Mesenchymal stem cell (in vitro differentiated cells and primary cell): ENCODE measurements around the gene TMEM119.

Experiments used
- DNase-seq: peaks from one replicate; pipeline ENCODE4 v3.0.0-alpha.2; 2013
- H2AFZ ChIP-seq: one replicate; pipeline ENCODE4 v1.6.1; 2013; ENCODE audit warnings: low read depth, mild to moderate bottlenecking, control low read depth, inconsistent platforms, low read length, moderate library complexity
- H2AK5ac ChIP-seq: 2 replicates; pipeline ENCODE4 v1.6.1; 2013; ENCODE audit warnings: low read length, moderate library complexity, mild to moderate bottlenecking, inconsistent platforms; ENCODE audit not compliant: severe bottlenecking
- H2BK120ac ChIP-seq: one replicate; pipeline ENCODE4 v1.6.1; 2013; ENCODE audit warnings: low read depth, mild to moderate bottlenecking, inconsistent platforms, low read length, moderate library complexity
- H2BK12ac ChIP-seq, 2 experiments: one replicate each; pipeline ENCODE4 v1.6.1; 2013; ENCODE audit warnings: inconsistent platforms in 2 of 2, low read length in 2 of 2, mild to moderate bottlenecking in 2 of 2, moderate library complexity in 2 of 2, control low read depth in 1 of 2
- H2BK15ac ChIP-seq: one replicate; pipeline ENCODE4 v1.6.1; 2013; ENCODE audit warnings: mild to moderate bottlenecking, low read depth, inconsistent platforms; ENCODE audit not compliant: poor library complexity, severe bottlenecking
- H2BK5ac ChIP-seq: 2 replicates; pipeline ENCODE4 v1.6.1; 2013; ENCODE audit warnings: low read depth, mild to moderate bottlenecking, low read length, control low read depth, inconsistent platforms; ENCODE audit not compliant: poor library complexity, severe bottlenecking
- H3K14ac ChIP-seq, 2 experiments: one replicate each; pipeline ENCODE4 v1.6.1; 2013; ENCODE audit warnings: inconsistent platforms in 2 of 2, low read length in 2 of 2, control low read depth in 1 of 2, mild to moderate bottlenecking in 1 of 2, moderate library complexity in 1 of 2
- H3K18ac ChIP-seq, 2 experiments: one replicate each; pipeline ENCODE4 v1.6.1; 2013; ENCODE audit warnings: inconsistent platforms in 2 of 2, low read length in 2 of 2, control low read depth in 1 of 2, low read depth in 1 of 2, mild to moderate bottlenecking in 1 of 2
- H3K23ac ChIP-seq, 2 experiments: one replicate each; pipeline ENCODE4 v1.6.1; 2013; ENCODE audit warnings: inconsistent platforms in 2 of 2, low read length in 2 of 2, mild to moderate bottlenecking in 2 of 2, moderate library complexity in 2 of 2, control low read depth in 1 of 2
- H3K27ac ChIP-seq: 2 replicates; pipeline ENCODE4 v1.5.1; 2013; ENCODE audit warnings: mild to moderate bottlenecking, moderate library complexity, low read length, control low read depth, inconsistent platforms; ENCODE audit not compliant: poor library complexity, severe bottlenecking
- H3K27me3 ChIP-seq, 2 experiments: 2 replicates each; pipeline versions ENCODE4 v1.6.1 to v1.7.0; 2013; ENCODE audit warnings: low read length in 2 of 2, mild to moderate bottlenecking in 2 of 2, moderate library complexity in 2 of 2, control low read depth in 1 of 2, inconsistent platforms in 1 of 2; ENCODE audit not compliant: control insufficient read depth in 1 of 2, insufficient read depth in 1 of 2
- H3K36me3 ChIP-seq, 2 experiments: 2 replicates each; pipeline versions ENCODE4 v1.6.1 to v1.7.0; 2013; ENCODE audit warnings: low read length in 2 of 2, control low read depth in 1 of 2, inconsistent platforms in 1 of 2, low read depth in 1 of 2, mild to moderate bottlenecking in 1 of 2; ENCODE audit not compliant: insufficient read depth in 2 of 2, control insufficient read depth in 1 of 2
- H3K4ac ChIP-seq, 2 experiments: one replicate each; pipeline ENCODE4 v1.6.1; 2013; ENCODE audit warnings: inconsistent platforms in 2 of 2, low read length in 2 of 2, mild to moderate bottlenecking in 2 of 2, moderate library complexity in 2 of 2, control low read depth in 1 of 2, low read depth in 1 of 2
- H3K4me1 ChIP-seq: 2 replicates; pipeline ENCODE4 v1.6.1; 2013; ENCODE audit warnings: low read depth, low read length, control low read depth; ENCODE audit not compliant: control insufficient read depth, insufficient read depth
- H3K4me2 ChIP-seq: 2 replicates; pipeline ENCODE4 v1.6.1; 2013; ENCODE audit warnings: low read length, mild to moderate bottlenecking, inconsistent platforms; ENCODE audit not compliant: poor library complexity, severe bottlenecking
- H3K4me3 ChIP-seq, 2 experiments: 2 replicates each; pipeline versions ENCODE4 v1.5.1 to v1.7.0; 2013; ENCODE audit warnings: low read length in 2 of 2, mild to moderate bottlenecking in 2 of 2, control low read depth in 1 of 2, low read depth in 1 of 2; ENCODE audit not compliant: insufficient read depth in 1 of 2
- H3K79me1 ChIP-seq: replicated peaks from 2 replicates; pipeline ENCODE4 v1.6.1; 2013; ENCODE audit warnings: mild to moderate bottlenecking, control low read depth, low read length, inconsistent platforms; ENCODE audit not compliant: poor library complexity, severe bottlenecking
- H3K9ac ChIP-seq: 2 replicates; pipeline ENCODE4 v1.7.0; 2013; ENCODE audit warnings: mild to moderate bottlenecking, low read length, moderate library complexity
- H3K9me3 ChIP-seq: 2 replicates; pipeline ENCODE4 v1.7.0; 2013; ENCODE audit warnings: mild to moderate bottlenecking, low read length; ENCODE audit not compliant: control insufficient read depth
- H4K8ac ChIP-seq: one replicate; pipeline ENCODE4 v1.6.1; 2013; ENCODE audit warnings: inconsistent platforms, mild to moderate bottlenecking, low read length, moderate library complexity
- H4K91ac ChIP-seq: one replicate; pipeline ENCODE4 v1.6.1; 2013; ENCODE audit warnings: mild to moderate bottlenecking, low read length, inconsistent platforms
- WGBS: methylation state at CpG from one replicate; pipeline ENCODE4 v1.1.7; 2013; ENCODE audit warnings: mixed read lengths; 5-methylcytosine and 5-hydroxymethylcytosine counted together

TMEM119 gene

DNA sequence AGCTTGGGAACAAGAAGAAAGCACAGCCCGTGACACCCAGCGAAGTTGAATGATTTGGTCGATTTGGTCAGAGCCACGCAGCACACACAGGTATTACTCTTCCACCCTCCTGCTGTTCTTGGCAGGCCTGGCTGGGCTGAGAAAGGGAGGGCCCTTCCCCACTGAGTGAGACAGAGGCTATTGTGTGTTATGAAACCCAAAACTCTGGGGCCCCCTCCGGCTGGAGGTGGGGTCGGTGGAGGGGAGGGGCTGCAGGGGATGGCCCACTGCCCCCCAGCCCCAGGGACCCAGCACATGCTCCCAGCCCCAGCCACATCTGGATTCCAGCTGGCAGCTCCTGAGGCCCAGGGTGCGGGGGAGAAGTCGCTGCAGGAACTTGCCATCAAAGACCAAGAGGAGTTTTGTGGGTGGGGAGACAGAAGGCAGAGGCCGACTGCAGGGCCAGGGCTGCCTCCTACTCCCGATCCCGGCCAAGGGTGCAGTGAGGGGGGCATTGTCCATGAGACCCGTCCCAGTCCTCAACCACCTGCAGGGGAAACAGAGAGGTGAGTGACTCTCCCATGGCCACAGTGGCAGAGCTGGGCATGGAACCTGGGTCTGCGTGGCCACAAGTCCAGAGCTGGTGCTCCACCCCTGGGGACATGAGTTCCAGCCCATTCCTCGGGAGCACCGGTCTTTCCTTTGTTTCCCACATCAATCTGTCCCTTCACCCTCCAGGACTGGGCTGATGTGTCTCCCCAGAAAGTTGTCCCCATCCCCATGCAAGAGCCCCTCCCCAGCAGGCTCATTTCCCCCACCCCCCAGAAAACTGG lies 8.7 kb downstream of the TMEM119 start:
- Histone ChIP-seq H3K4me3 (peak overlapping the region in 1 of 2 experiments; percentile 32), H4K91ac (peak overlapping the region; percentile 29), H3K27ac (no peak overlapping the region), H2AK5ac (no peak overlapping the region), H3K23ac (no peak overlapping the region), H3K36me3 (peaks cover 0 to 32% of the 10 kb centered on the region in 2 experiments), H2AFZ (no peak overlapping the region), H3K4ac (peak overlapping the region in 1 of 2 experiments; percentile 9), H3K9ac (peak overlapping the region; percentile 64), H3K9me3 (no peaks in the 10 kb centered on the region), H4K8ac (peak overlapping the region; percentile 57), H2BK5ac (no peak overlapping the region), H3K4me1 (peaks cover 20% of the 10 kb centered on the region), H2BK15ac (no peak overlapping the region), H3K14ac (peak overlapping the region in 1 of 2 experiments; percentile 13), H3K18ac (peak overlapping the region in 1 of 2 experiments; percentile 79), H3K27me3 (no peaks in the 10 kb centered on the region), H3K79me1 (no peaks in the 10 kb centered on the region), H2BK120ac (peak overlapping the region; percentile 24), H2BK12ac (peak overlapping the region in 1 of 2 experiments; percentile 45), H3K4me2 (no peak overlapping the region)
- 51% methylated on average over 11 of the region's 15 CpGs for WGBS
- no peak for DNase-seq

DNA sequence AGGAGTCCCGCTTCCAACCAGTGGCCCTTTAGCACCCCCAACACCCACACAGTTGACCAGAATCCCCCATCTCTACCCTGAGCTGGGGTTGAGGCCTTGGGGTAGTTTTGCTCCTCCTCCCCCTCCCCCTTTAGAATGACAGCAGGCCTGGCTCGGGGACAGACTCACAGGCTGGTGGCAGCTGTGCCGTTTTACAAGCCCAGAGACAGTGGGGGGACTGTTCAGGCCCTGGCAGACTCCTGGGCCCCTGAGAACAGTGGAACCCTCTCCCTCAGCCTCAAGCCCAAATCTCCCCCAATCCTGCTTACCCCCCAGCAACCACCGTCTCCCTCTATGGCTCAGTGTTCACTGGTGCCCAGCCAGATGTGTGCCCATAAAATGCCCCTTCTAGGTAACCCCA lies 10.1 kb downstream of the TMEM119 start:
- Histone ChIP-seq H3K9ac (no peak overlapping the region), H3K36me3 (peaks cover 0 to 22% of the 10 kb centered on the region in 2 experiments), H3K4me1 (peaks cover 29% of the 10 kb centered on the region), H3K27ac (no peak overlapping the region), H4K91ac (peak overlapping the region; percentile 85), H3K4me2 (no peak overlapping the region), H3K4me3 (no peak overlapping the region), H2BK5ac (no peak overlapping the region), H3K14ac (peak overlapping the region in 1 of 2 experiments; percentile 76), H4K8ac (peak overlapping the region; percentile 59), H3K23ac (peak overlapping the region in 1 of 2 experiments; percentile 43), H2BK120ac (peak overlapping the region; percentile 42), H2BK15ac (peak overlapping the region; percentile 90), H2BK12ac (peak overlapping the region in 1 of 2 experiments; percentile 76), H3K9me3 (no peaks in the 10 kb centered on the region), H2AK5ac (peak overlapping the region; percentile 85), H3K4ac (no peak overlapping the region), H3K18ac (peak overlapping the region in 1 of 2 experiments; percentile 69), H3K27me3 (no peaks in the 10 kb centered on the region), H3K79me1 (no peaks in the 10 kb centered on the region), H2AFZ (no peak overlapping the region)
- WGBS, result 61% methylated on average over 4 of the region's 4 CpGs
- DNase-seq, result no peak

DNA sequence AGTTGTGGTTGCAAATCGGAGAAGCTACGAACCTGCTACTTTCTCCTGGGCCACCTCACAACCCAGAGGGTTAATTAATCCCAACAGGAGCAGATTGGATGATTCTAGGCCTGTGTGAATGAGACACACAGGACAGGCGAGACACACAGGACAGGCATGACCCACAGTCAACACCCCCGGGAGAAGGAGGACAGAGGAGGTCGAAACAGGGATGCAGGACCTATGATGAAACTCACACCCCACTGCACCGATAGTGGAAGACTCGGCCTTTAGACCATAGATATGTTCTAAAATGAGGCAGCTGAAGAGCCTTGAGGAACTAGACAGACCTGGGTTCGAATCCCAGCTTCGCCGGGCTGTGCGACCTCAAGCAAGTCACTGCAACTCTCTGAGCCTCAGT lies 11.6 kb downstream of the TMEM119 start:
- Histone ChIP-seq H3K79me1 (no peaks in the 10 kb centered on the region), H2AFZ (no peak overlapping the region), H3K4me3 (no peak overlapping the region), H3K4me2 (no peak overlapping the region), H2BK12ac (peak overlapping the region in 1 of 2 experiments; percentile 8), H3K4ac (no peak overlapping the region), H3K9me3 (no peaks in the 10 kb centered on the region), H4K8ac (no peak overlapping the region), H3K14ac (no peak overlapping the region), H3K18ac (no peak overlapping the region), H2BK5ac (no peak overlapping the region), H2AK5ac (peak overlapping the region; percentile 30), H3K27me3 (no peaks in the 10 kb centered on the region), H3K4me1 (peaks cover 33% of the 10 kb centered on the region), H3K36me3 (peaks cover 0 to 8% of the 10 kb centered on the region in 2 experiments), H3K27ac (no peak overlapping the region), H4K91ac (peak overlapping the region; percentile 9), H2BK120ac (no peak overlapping the region), H2BK15ac (no peak overlapping the region), H3K9ac (no peak overlapping the region), H3K23ac (no peak overlapping the region)
- DNase-seq, result no peak
- 91% methylated on average over 11 of the region's 11 CpGs for WGBS

DNA sequence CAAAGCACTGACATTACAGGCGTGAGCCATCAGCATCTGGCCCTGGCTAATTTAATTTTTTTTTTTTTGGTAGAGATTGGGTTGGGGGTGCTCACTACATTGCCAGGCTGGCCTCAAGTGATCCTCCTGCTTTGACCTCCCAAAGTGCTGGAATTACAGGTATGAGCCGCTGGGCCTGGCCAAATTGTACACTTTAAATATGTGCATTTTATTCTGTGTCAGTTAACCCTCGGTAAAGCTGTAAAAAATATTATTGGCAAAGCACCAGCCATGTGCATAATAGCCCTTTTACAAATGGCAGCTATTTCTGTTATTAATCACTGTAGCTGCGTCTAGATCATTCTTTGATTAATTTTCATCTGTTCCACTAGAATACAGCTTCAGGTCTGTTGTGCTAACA lies 12.0 kb downstream of the TMEM119 start:
- Histone ChIP-seq H2BK120ac (no peak overlapping the region), H3K4ac (no peak overlapping the region), H3K23ac (no peak overlapping the region), H3K14ac (no peak overlapping the region), H3K18ac (no peak overlapping the region), H3K27me3 (no peaks in the 10 kb centered on the region), H3K79me1 (no peaks in the 10 kb centered on the region), H3K36me3 (peaks cover 0 to 3% of the 10 kb centered on the region in 2 experiments), H2AFZ (no peak overlapping the region), H2BK5ac (no peak overlapping the region), H4K8ac (no peak overlapping the region), H3K4me2 (no peak overlapping the region), H3K4me3 (no peak overlapping the region), H3K9me3 (no peaks in the 10 kb centered on the region), H3K27ac (no peak overlapping the region), H2AK5ac (no peak overlapping the region), H4K91ac (no peak overlapping the region), H3K4me1 (peaks cover 30% of the 10 kb centered on the region), H3K9ac (no peak overlapping the region), H2BK15ac (no peak overlapping the region), H2BK12ac (no peak overlapping the region)
- DNase-seq, result no peak
- 94% methylated on average over 3 of the region's 4 CpGs for WGBS
